Measurements from ENCODE around the gene SLC25A36.

GRCh38 chr3:140906785-140907184 lies 34.9 kb upstream of the SLC25A36 start:
- TF ChIP-seq, protein P1, sequence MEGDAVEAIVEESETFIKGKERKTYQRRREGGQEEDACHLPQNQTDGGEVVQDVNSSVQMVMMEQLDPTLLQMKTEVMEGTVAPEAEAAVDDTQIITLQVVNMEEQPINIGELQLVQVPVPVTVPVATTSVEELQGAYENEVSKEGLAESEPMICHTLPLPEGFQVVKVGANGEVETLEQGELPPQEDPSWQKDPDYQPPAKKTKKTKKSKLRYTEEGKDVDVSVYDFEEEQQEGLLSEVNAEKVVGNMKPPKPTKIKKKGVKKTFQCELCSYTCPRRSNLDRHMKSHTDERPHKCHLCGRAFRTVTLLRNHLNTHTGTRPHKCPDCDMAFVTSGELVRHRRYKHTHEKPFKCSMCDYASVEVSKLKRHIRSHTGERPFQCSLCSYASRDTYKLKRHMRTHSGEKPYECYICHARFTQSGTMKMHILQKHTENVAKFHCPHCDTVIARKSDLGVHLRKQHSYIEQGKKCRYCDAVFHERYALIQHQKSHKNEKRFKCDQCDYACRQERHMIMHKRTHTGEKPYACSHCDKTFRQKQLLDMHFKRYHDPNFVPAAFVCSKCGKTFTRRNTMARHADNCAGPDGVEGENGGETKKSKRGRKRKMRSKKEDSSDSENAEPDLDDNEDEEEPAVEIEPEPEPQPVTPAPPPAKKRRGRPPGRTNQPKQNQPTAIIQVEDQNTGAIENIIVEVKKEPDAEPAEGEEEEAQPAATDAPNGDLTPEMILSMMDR (IDR thresholded peaks at IDR 0.05; ENCODE audit: low read depth, low read length) = no peak
- TF ChIP-seq EZH2phosphoT487 (IDR thresholded peaks at IDR 0.05; ENCODE audit: low read depth) = no peak

Measured in OCI-LY3 (cell line).